GM23338 (cell line): Measurements from ENCODE around the gene DAGLB.

ENCODE experiments used
- CREB1 ChIP-seq: fragments of 250-450 bp; sonication (Bioruptor Pico); IDR thresholded peaks from 2 replicates; pipeline ENCODE4 v1.5.0; 2020; ENCODE audit warnings: low read depth, mild to moderate bottlenecking, moderate library complexity
- CTCF ChIP-seq, 2 experiments: fragments of 200-600 bp in 1 of 2; sonication (generic) in 1 of 2; conservative IDR thresholded peaks; 2 replicates each; pipeline versions ENCODE4 v1.5.1 to v1.6.1; 2016 to 2017; ENCODE audit warnings: antibody characterized with exemption in 2 of 2, low read depth in 2 of 2, mild to moderate bottlenecking in 2 of 2, moderate library complexity in 1 of 2
- EZH2 ChIP-seq: fragments of 200-600 bp; sonication (generic); IDR thresholded peaks from one replicate; pipeline ENCODE4 v1.8.0; 2017; ENCODE audit warnings: antibody characterized with exemption, mild to moderate bottlenecking, low read depth; ENCODE audit not compliant: unreplicated experiment
- EZH2phosphoT487 ChIP-seq: fragments of 200-600 bp; sonication (generic); IDR thresholded peaks from one replicate; pipeline ENCODE4 v1.8.1; 2018; ENCODE audit warnings: antibody characterized with exemption; ENCODE audit not compliant: unreplicated experiment
- JUNB ChIP-seq: IDR thresholded peaks from one replicate; pipeline ENCODE4 v1.6.1; 2016; ENCODE audit warnings: antibody characterized with exemption; ENCODE audit not compliant: unreplicated experiment
- POLR2AphosphoS5 ChIP-seq: IDR thresholded peaks from 2 replicates; pipeline ENCODE4 v1.6.1; 2016; ENCODE audit warnings: antibody characterized with exemption, low read depth

GRCh38 chr7:6442114-6442513 lies 5.6 kb downstream of the DAGLB start:
- TF ChIP-seq JUNB (no peak), CTCF (conservative IDR thresholded peaks at IDR 0.05; ENCODE audit: low read depth in 2 of 2) (no peak), EZH2phosphoT487 (no peak), POLR2AphosphoS5 (no peak), EZH2 (no peak), CREB1 (CRISPR knock-in tag) (no peak)
